Activated CD4-positive, alpha-beta T cell treated with anti-CD3 and anti-CD28 coated beads, Interleukin-2, amount 50 U/mL, for 16 hours (primary cell): Measurements from ENCODE around the gene CCDC198.
A peak's percentile ranks its signal among the peaks of the same experiment; 100 is the strongest.

Experiments used
- DNase-seq: peaks from one replicate; pipeline ENCODE4 v3.0.0-alpha.2; 2020

CCDC198 gene, protein sequence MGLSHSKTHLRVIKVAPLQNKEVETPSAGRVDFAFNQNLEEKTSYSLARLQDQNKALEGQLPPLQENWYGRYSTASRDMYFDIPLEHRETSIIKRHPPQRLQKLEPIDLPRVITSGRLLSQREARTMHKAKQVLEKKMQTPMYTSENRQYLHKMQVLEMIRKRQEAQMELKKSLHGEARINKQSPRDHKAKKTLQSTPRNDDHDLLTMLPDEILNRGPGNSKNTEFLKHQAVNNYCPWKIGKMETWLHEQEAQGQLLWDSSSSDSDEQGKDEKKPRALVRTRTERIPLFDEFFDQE

DNA sequence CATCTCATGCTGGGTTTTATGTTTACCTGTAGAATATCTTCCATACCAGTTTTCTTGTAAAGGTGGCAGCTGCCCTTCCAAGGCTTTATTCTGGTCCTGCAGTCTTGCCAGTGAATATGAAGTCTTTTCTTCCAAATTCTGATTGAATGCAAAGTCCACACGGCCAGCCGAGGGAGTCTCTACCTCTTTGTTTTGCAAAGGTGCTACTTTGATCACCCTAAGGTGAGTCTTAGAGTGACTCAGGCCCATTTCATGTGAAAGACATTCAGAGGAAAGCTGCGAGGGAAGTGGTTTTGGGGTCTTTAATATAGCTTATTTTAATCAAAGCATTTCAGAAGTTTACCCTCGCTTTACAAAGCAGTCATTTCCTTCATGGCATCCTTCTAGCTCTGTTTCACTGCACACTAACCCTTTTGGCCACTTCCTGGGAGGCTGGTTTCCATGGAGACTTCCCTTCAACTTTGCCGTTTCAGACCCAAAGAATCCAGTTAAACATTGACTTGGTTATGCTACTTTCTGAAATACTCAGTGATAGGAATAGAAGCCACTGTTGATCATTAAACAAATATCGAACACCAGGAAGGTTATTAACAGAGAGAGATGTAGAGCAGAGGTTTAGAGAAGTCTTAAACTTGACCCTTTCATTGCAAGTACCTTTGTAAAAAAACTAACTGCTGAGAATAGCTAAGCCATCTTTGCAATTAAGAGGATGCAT, at the start of gene CCDC198:
CCDC198 (minus strand) TSS at position 391 of the 715 bp plus-strand sequence; CDS start at position 249, 142 bp downstream.
- DNase-seq = no peak

DNA sequence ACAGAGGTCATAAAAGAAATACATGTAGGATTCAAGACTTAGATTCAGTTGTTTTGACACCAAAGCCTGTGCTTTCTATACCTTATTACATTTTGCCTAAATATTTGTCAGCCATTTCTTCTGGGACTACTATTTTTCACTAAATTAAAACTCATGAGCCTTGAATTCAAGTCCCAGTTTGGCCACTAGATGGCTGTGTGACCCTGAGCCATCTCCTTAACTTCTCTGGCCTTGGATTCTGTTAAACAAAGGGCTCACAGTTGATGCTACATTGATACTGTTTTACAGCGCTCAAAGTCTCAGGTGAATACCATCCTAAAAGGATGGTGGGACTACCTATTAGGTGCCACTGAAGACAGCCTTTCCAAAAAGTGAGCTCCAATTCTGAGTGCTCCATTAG, 39.6 kb upstream of the CCDC198 start:
- peak; percentile 27 for DNase-seq

DNA sequence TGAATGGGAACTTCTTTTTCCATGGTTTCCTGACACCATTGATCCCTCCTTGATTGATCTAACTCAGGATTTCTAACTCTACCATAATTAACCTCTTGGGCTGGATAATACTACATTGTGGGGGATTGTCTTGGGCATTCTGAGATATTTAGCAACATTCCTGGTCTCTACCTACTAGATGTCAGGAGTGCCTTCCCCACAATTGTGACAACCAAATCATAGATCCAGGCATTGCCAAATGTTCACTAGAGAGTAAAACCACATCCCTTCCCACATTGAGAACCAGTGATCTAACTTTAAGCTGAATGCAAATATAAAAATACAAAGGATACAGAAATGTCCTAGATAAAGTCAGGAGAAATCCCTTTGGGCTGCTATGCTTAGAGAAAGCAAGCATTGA, 36.9 kb upstream of the CCDC198 start:
- no peak for DNase-seq

DNA sequence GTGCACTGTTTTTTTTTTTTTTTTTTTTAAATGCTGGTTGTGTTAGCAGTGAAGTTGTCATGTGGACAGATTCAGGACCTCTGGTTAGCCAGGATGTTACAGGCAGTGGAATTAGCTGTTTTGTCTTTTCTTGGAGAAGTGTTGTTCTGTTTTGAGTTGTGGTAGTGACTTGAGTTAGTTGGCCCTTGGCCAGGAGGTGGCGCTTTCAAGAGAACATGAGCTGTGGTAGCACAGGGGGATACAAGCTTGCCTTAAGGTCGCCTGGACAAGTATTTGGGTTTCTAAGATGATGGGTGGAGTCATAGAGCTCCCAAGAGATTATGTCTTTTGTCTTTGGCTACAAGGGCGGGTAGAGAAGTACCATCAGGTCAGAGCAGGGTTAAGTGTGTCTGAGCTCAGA, 33.3 kb upstream of the CCDC198 start:
- DNase-seq = peak; percentile 1

DNA sequence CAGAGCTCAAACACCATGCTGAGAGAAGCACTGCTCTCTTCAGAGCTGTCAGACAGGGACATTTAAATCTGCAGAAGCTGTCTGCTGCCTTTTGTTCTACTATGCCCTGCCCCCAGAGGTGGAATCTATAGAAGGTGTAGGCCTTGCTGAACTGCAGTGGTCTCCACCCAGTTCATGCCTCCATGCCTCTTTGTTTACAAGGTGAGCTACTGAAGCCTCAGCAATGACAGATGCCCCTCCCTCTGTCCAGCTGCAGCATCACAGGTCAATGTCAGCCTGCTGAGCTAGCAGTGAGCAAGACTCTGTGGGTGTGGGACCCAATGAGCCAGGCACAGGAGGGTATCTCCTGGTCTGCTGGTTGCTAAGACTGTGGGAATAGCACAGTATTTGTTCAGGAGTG, 25.4 kb upstream of the CCDC198 start:
- DNase-seq = no peak

DNA sequence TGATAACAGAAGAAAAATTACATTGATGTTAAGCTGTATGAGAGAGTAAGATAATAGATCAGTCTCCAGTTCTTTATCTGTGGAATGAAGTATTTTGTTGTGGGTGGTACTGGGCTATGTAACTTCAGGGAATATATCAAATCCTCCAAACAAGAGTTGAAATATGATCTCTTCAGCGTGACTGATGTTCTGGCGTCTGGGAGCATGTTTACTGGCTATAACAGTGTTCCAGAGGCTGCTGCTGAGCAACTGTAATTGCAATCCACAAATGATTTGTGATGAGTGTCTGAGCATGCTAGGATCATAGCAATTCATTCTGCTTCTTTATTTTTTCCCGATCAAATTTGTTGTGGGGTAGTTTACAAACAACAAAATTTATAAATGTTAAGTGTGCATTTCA, 18.6 kb upstream of the CCDC198 start:
- DNase-seq = no peak

DNA sequence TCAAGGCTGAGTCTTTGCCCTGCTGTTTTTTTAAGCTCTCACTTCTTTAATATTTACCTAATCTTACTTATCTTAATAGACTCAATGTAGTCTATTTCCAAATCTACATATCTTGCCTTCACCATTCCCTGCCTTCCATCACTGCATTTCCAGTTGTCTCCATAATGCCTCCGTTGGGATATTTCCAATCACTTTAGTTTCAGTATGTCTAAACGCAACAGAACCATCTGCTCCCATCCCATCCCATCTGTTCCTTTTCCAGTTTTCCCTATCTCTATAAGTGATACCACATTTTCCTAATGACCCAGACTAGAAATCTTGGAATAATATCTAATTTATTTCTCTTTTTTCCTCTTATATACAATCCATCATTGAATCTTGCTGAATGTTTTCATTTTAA, 15.1 kb upstream of the CCDC198 start:
- DNase-seq = no peak

DNA sequence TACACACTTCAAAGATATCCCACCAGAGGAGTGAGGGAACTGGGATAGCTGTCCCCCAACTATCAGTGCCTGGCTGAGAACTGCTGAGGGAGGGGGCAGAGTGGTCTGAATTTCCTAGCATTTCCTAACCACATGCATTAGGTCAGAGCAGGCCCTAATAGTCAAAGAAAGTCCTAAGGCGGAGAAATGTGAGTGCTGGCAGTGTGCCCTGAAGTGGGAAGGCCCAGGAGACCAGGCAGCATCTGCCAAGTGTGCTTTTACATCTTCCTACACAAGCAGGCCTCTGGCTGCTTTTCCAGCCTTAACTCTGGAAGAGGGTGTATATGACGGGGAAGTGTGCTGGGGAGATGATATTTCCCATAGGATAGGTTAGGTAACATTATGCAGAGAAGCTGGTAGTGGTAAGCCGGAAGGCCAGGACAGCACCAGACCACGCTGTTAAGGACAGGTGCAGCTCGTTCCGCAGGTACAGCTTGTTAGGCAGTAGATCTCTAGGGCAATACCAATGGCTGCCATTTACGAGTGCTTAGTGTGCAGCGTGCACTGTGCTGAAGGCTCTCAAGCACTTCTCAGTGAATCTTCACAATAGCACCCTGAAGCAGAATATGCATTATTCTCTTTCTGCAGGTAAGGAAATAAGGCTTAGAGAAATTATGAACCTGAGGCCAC, 9.1 kb upstream of the CCDC198 start:
- no peak for DNase-seq

DNA sequence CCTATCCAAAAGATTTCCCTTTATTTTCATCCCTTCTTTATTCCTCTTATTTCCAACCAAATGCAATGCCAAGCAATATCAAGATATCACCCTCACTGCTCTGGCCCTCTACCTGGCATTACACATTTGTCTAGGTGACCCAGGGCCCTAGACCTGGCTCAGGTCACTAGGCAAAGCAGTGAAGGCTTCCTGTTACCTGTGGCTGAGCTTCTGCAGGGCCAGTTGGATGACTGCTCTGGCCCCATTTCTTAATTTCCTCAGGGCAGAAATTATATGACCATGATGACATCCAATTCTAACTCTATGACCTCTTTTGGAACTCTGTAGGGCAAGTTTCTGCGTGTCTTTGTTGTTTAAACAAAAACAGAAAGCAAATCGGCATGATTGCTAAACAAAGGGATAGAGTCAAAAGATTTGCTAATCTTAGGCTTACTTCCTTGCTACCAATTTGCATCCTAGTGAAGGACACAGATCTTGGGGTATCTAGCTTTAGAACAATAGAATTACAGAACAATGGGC, 7.4 kb upstream of the CCDC198 start:
- no peak for DNase-seq

DNA sequence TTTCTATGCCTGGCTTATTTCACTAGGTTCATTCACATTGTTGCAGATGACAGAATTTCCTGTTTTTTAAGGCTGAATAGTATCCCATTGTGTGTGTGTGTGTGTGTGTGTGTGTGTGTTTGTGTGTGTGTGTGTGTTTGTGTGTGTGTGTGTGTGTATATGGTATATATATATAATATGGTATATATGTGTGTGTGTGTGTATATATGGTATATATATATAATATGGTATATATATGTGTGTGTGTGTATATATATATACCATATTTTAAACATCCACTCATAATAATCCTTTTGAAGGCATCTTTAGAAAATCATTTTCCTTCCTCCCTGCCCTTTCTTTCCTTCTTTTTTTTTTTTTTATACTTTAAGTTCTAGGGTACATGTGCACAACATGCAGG, 5.0 kb upstream of the CCDC198 start:
- DNase-seq = no peak

DNA sequence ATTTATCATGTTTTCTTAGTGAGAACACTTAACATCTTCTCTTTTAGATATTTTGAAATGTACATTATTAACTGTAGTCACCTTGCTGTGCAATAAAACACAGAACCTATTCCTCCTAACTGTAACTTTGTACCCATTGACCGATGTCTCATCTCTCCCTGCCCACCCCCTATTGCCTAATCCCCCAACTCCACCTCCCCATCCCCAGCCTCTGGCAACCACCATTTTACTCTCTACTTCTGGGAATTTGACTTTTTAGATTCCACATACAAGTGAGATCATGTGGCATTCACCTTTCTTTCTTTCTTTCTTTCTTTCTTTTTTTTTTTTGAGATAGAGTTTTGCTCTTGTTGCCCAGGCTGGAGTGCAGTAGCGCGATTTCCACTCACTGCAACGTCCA, 4.4 kb upstream of the CCDC198 start:
- DNase-seq = no peak

DNA sequence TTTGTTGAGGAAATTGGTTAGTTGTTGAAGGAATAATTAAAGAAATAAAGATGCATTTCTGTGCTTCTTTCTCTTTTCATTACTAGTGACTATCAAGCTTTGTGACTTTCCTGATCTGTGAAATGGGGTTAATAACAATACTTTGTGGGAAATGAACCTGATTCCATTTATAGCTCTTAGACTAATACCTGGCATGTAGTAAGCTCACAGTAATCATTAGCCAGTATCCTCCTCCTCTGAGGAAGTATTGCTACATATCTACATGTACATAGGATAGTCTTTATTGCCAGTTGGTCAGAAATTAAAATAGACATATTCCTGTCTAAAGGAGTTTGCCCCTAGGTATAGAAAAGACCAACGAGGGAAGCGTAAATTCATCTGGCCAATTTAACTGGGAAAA, 1.8 kb upstream of the CCDC198 start:
- DNase-seq = no peak

DNA sequence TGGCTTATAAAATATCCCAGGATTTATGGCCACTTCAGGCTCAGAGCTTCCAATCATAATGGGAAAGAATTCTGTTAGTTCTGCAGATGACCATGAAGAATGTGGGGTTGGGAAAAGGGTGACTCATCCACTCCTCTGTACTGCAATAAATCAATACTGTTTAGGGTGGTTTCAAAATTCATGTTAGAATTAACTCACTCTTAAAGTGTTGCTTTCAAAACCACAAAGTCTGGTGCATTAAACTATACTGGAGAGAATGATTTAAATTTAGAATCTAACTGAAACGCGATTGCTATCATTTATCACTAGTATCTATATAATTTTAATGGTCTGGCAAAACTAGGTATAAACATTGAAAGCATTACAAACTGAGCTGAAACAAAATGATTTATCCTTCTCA, 798 bp downstream of the CCDC198 start:
- DNase-seq = no peak

DNA sequence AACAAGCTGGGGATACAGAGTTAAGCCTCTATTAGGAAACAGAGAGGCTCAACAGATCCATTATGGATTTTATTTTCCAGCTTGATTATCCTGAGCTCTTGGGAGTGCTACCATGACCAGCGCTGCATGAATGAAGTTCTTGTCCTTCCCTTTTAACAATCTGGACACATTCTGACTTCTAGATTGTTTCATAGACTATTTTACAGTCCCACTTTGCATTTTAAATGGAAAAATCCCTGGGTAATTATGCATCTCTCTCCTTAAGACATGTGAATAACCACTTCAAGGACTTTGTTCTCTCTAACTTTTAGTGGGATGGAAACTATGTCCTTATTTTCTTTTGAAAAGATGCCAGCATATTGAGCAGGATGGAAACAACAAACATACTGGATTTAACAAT, 2.0 kb downstream of the CCDC198 start:
- DNase-seq = no peak

DNA sequence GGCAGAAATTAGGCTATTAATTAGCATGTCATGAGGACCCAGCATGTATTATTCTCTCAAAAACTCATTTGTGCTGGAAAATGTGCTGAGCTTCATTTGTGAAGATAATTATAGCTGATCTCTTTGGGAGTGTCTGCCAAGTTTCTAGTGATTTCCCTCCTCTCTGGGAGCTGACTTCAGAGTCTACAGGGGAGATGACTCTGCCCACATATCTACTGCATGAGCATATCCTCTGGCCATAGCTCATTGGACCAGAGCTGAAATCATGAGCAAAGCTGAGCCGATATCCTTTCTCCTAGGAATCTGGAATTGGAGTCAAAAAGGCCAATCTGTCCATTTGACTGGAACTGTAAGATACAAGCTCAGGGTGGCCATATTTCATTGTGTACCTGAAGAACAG, 5.9 kb downstream of the CCDC198 start:
- DNase-seq = no peak

DNA sequence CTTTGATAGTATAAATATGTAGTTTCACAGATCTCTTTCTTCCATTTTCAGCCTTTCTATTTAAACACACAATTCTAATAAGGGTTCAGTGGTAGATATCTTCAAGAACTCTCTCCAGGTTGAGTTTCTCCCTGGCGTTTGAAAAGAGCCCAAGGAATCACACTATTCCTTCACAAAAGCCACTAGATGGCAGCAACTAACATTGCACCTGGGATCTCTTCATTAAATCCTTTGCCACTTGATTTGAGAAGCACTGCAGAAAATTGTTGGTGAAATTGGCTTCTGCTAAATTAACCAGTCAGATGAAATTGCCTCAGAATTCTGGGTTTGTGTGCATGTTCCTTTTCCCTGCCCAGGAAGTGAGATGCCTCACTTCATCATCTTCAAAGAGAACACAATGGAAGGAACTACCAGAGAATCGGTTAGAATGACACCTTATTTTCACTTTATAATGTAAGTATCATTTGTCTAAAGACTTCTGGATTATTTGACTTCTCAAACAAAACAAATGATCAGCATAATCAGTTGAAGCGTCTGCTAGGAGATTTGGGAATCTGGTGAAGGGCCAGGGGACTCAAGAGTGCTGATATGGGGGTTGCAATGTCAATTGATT, 6.8 kb downstream of the CCDC198 start:
- DNase-seq = peak; percentile 7

DNA sequence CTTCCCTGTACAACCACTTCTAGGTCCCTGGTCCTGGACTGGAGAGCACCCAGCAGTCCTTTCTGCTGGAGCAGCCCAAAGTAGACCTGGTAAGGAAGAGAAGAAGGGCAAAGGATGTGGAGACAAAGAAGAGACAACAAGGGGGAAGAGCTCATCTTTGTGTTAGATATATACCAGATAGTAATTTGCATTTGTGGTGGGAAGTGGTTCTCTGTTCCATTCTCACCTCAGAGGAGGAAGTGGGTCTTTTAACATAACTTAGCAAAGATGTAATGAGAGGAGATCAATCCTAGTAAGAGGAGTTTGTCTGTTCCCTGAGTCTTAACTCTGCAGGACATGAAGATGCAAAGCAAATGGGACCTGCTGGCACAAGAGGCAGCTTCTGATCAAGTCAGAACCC, 8.0 kb downstream of the CCDC198 start:
- DNase-seq = no peak

DNA sequence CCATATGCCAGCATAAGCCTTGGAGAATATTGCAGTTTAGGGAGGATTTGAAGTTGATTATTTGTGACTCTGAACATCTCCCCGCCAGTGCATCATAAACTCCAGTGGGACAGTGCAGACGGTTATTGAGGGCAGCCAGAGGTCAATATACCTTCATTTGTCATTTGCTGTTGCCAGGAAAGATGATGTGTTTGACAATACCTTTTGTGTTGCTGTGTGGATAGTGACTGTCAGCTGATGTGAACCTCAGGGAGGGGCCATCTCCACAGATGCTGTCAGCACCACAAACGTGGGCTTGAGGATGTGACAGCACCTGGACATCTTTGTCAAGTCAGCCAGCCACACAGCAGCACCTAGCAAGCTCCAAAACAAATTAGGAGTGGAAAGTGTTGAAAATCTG, 11.5 kb downstream of the CCDC198 start:
- DNase-seq = no peak

DNA sequence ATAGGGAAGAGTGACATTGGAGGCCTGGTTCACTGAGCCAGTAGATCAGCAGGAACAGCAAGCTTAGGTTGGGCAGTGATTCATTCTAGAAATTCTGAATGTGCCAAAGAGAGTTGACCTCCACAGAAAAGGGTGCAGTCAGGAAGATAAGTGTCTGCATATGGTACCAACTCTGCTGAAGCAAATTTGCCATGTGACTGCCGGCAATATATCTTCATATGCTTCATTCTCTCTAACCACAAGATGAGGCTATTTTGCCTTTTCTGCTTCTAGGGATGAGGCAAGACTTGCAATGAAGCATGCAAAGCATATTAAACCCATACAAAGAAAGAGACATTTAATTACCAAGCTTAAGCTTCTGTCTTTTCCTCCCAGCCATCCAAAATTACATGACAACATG, 13.6 kb downstream of the CCDC198 start:
- DNase-seq = no peak

DNA sequence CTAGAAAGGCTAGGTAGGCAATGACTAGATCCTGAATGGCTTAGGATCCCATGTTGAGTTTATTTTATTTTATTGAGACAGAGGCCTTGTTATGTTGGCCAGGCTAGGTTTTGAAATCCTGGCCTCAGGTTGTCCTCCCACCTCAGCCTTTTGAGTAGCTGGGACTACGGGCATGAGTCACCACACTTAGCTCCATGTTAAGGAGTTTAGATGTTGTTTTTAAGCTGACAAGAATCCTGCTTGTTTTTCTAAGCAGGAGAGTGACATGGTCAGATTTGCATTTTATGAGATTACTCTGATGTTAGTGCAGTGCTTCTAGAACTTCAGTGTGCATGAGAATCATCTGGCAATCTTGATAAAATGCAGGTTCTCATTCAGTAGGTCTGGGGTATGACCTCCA, 14.5 kb downstream of the CCDC198 start:
- no peak for DNase-seq

DNA sequence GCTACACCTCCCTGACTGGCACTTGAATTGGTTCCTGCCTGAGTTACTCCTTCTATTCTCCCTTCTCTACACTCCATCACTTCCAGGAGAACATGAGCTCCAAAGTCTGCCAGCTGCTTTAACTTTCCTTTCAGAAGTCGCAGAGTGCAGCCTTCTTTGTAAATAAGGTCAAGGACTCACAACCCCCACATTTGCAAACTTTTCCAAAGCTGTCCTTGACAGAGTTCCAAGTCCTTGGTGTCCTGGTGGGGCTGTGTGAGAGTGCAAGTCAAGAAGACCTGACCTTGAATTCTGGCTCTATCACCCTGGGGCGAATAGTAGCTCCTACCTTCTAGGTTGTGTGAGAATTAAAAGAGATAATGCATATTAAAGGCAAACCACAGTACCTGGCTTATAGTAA, 15.6 kb downstream of the CCDC198 start:
- no peak for DNase-seq

DNA sequence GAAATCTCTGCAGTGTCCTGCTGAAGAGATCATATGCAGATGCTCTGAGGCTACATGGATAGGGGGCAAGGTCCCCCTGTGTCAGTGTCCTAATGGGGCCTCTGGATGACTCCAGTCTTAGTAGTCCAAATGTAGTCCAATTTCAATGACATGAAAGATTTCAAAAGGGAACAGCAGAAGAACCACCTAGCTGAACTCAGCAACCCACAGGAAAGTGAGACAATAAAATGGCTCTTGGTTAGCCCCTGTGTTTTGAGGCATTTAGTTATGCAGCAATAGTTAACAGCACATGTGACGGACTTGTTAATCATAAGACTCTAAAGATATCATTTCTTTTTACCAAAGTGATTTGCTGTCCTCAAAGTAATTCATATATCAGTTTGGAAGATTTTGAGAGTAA, 22.7 kb downstream of the CCDC198 start:
- DNase-seq = no peak

DNA sequence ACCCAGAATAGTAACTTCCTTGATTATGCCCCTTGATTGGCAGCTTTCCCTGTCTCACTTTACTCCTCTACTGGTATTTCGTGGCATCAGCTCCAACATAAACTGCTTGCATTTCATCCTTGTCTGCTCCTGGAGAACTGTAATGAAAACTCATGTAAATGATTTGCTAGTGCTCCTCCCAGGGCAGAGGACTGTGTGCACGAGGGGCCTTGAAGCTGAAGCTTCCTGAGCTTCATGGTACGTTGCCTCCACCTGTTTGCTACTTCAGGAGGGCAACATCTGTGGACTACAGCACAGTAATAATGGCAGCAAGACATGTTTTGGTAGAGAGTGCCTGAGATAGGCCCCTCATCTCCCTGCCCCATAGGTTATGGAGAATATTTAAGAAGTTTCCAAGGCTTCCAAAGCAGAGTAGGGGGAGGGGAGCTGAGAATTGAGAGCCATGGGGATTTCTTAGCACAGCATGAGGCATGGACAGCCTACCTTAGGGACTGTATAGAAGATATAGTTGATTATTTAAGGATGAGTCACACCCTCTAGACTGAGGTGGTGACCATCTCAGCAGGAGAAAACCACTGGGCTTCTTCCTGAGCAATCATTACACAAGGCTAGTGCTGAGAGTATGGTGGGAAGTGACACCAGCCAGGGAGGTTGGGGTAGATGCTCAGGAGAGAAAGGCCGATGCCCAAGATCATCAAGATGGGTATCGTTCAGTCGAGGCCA, 29.5 kb downstream of the CCDC198 start:
- no peak for DNase-seq
